Measurements from ENCODE around the gene MOB3A.

GRCh38 chr19:2039089-2039958 is 56.8 kb downstream of the MOB3A start:
- TF ChIP-seq CTCF (IDR thresholded peaks at IDR 0.05) (no peak), POLR2A (IDR thresholded peaks at IDR 0.05) (no peak)
